NCI-H1436 treated with DMSO at 0.1 percent for 48 hours (cell line): ENCODE results near the gene GAB2.

Source experiments
- DNase-seq: peaks from one replicate; lab custom pipeline; 2025; lab: John Stamatoyannopoulos, UW

The GAB2 gene

GRCh38 chr11:78203184-78203583, 214.4 kb downstream of the GAB2 start:
- DNase-seq: no peak

GRCh38 chr11:78202733-78203167, 214.9 kb downstream of the GAB2 start:
- no peak for DNase-seq

- no peak for DNase-seq
Observed at GRCh38 chr11:78201096-78201818, 216.4 kb downstream of the GAB2 start.

- DNase-seq: no peak
Observed at GRCh38 chr11:78200553-78200952, 217.1 kb downstream of the GAB2 start.

GRCh38 chr11:78200061-78200460, 217.6 kb downstream of the GAB2 start:
- no peak for DNase-seq

- DNase-seq: no peak
Observed at GRCh38 chr11:78199653-78200015, 218.0 kb downstream of the GAB2 start.

- no peak for DNase-seq
Observed at GRCh38 chr11:78199015-78199652, 218.5 kb downstream of the GAB2 start.

GRCh38 chr11:78197816-78198215, 219.8 kb downstream of the GAB2 start:
- no peak for DNase-seq

- DNase-seq: no peak
Observed at GRCh38 chr11:78196661-78197091, 220.9 kb downstream of the GAB2 start.

GRCh38 chr11:78195917-78196560, 221.6 kb downstream of the GAB2 start:
- no peak for DNase-seq

GRCh38 chr11:78194490-78194889, 223.1 kb downstream of the GAB2 start:
- DNase-seq: no peak

GRCh38 chr11:78193806-78194205, 223.8 kb downstream of the GAB2 start:
- no peak for DNase-seq

GRCh38 chr11:78192911-78193351, 224.7 kb downstream of the GAB2 start:
- no peak for DNase-seq

- no peak for DNase-seq
Observed at GRCh38 chr11:78192223-78192719, 225.3 kb downstream of the GAB2 start.

- no peak for DNase-seq
Observed at GRCh38 chr11:78190871-78191538, 226.6 kb downstream of the GAB2 start.

- no peak for DNase-seq
Observed at GRCh38 chr11:78190374-78190773, 227.2 kb downstream of the GAB2 start.

GRCh38 chr11:78189851-78190250, 227.8 kb downstream of the GAB2 start:
- no peak for DNase-seq

GRCh38 chr11:78189174-78189724, 228.4 kb downstream of the GAB2 start:
- no peak for DNase-seq

- peak; percentile 87 for DNase-seq
Observed at GRCh38 chr11:78188286-78189173, 229.1 kb downstream of the GAB2 start, which contains the start of the genes KCTD21 and USP35. TSS of gene KCTD21 (minus strand) at chr11:78188626. CDS start at chr11:78174554, 14,072 bp downstream. TSS of gene USP35 (plus strand) at chr11:78188919. CDS start at chr11:78196246, 7,327 bp downstream.

- DNase-seq: no peak
Observed at GRCh38 chr11:78187366-78188285, 230.0 kb downstream of the GAB2 start.
